ENCODE results near the gene SLC6A2. TPM values are rescaled to one million over a fixed set of nuclear protein-coding genes. Genes with fewer than 3 reads are reported as not detected.

The SLC6A2 gene
- total RNA-seq, 1 donor from 2014 or later: not detected

- Mint-ChIP-seq H3K4me3 (ENCODE audit: unreplicated experiment) (no peak overlapping the region), H3K4me1 (ENCODE audit: low read depth, unreplicated experiment) (no peaks in the 10 kb centered on the region), H3K36me3 (ENCODE audit: unreplicated experiment) (no peaks in the 10 kb centered on the region), H3K9me3 (ENCODE audit: unreplicated experiment) (peaks cover 4% of the 10 kb centered on the region), H3K27ac (ENCODE audit: unreplicated experiment) (no peak overlapping the region), H3K27me3 (ENCODE audit: unreplicated experiment) (no peaks in the 10 kb centered on the region)
- no peak for DNase-seq
- TF ChIP-seq CTCF (IDR thresholded peaks at IDR 0.05; ENCODE audit: partially characterized antibody, unreplicated experiment): no peak
Observed at GRCh38 chr16:55730115-55730514, 74.3 kb downstream of the SLC6A2 start.

DNA sequence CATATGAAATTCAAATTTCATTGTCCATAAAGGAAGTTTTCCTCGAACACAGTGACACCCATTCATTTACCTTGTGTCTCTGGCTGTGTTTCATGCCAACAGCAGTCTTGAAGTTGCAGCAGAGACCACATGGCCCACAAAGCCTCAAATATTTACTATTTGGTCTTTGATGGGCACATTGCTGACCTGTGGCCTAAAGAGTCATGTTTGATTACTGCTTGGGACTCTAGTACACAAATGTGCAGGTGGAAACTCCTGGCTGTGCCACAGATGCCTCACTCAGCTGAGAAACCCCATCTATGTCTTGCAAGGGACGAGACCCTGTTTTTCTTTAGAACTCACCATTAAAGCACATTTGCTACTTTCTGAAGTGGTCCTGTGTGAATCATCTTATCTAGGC lies 76.7 kb downstream of the SLC6A2 start:
- no peak for TF ChIP-seq CTCF (IDR thresholded peaks at IDR 0.05; ENCODE audit: partially characterized antibody, unreplicated experiment)
- H3K9me3 Mint-ChIP-seq (ENCODE audit: unreplicated experiment): peaks cover 4% of the 10 kb centered on the region
- no peak overlapping the region for H3K27ac Mint-ChIP-seq (ENCODE audit: unreplicated experiment)
- H3K36me3 Mint-ChIP-seq (ENCODE audit: unreplicated experiment): no peaks in the 10 kb centered on the region
- no peak overlapping the region for H3K4me3 Mint-ChIP-seq (ENCODE audit: unreplicated experiment)
- peaks cover 3% of the 10 kb centered on the region for H3K27me3 Mint-ChIP-seq (ENCODE audit: unreplicated experiment)
- no peaks in the 10 kb centered on the region for H3K4me1 Mint-ChIP-seq (ENCODE audit: low read depth, unreplicated experiment)
- no peak for DNase-seq

GRCh38 chr16:55734665-55735064 lies 78.9 kb downstream of the SLC6A2 start:
- DNase-seq: no peak
- no peaks in the 10 kb centered on the region for H3K4me1 Mint-ChIP-seq (ENCODE audit: low read depth, unreplicated experiment)
- no peak for TF ChIP-seq CTCF (IDR thresholded peaks at IDR 0.05; ENCODE audit: partially characterized antibody, unreplicated experiment)
- H3K36me3 Mint-ChIP-seq (ENCODE audit: unreplicated experiment): no peaks in the 10 kb centered on the region
- peaks cover 1% of the 10 kb centered on the region for H3K9me3 Mint-ChIP-seq (ENCODE audit: unreplicated experiment)
- H3K4me3 Mint-ChIP-seq (ENCODE audit: unreplicated experiment): no peak overlapping the region
- no peak overlapping the region for H3K27ac Mint-ChIP-seq (ENCODE audit: unreplicated experiment)
- peaks cover 8% of the 10 kb centered on the region for H3K27me3 Mint-ChIP-seq (ENCODE audit: unreplicated experiment)

DNA sequence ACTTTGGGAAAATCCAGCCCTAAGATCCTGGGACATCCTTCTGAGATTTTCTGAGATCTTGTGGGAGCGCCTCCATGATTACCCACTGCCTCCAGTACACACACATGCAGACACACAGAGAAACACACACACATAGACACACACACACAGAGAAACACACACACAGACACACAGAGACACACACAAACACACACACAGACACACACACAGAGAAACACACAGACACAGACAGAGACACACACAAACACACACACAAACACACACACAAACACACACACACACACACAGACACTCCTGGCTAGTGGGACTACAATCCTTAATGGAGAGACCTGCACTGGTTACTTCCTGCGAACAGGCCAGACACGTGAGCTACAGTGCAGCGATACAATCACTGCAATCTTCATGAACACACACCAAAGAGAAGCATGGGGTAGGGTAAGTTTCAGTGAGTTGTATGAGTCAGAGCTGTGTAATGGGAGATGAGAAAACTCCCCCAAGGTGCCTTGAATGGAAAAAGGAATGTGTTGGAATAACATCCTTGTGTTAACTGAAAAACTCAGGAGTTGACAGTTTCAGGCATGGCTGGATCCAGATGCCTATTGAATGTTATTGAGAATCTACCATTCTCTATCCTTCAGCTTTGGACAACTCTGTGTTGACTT lies 79.5 kb downstream of the SLC6A2 start:
- no peak for DNase-seq
- Mint-ChIP-seq H3K27ac (ENCODE audit: unreplicated experiment) (no peak overlapping the region), H3K4me1 (ENCODE audit: low read depth, unreplicated experiment) (no peaks in the 10 kb centered on the region)

More for the DNA sequence above, 79.5 kb downstream of the SLC6A2 start:
- peaks cover 8% of the 10 kb centered on the region for H3K27me3 Mint-ChIP-seq (ENCODE audit: unreplicated experiment)
- no peak overlapping the region for H3K4me3 Mint-ChIP-seq (ENCODE audit: unreplicated experiment)
- H3K36me3 Mint-ChIP-seq (ENCODE audit: unreplicated experiment): no peaks in the 10 kb centered on the region
- no peak for TF ChIP-seq CTCF (IDR thresholded peaks at IDR 0.05; ENCODE audit: partially characterized antibody, unreplicated experiment)
- H3K9me3 Mint-ChIP-seq (ENCODE audit: unreplicated experiment): peaks cover 1% of the 10 kb centered on the region
